DMS 273 (cell line): Measurements from ENCODE around the gene ZNF484.

ENCODE experiments used
- DNase-seq: peaks from one replicate; lab custom pipeline; 2025; ENCODE audit not compliant: unreplicated experiment; lab: John Stamatoyannopoulos, UW

The ZNF484 gene

DNA sequence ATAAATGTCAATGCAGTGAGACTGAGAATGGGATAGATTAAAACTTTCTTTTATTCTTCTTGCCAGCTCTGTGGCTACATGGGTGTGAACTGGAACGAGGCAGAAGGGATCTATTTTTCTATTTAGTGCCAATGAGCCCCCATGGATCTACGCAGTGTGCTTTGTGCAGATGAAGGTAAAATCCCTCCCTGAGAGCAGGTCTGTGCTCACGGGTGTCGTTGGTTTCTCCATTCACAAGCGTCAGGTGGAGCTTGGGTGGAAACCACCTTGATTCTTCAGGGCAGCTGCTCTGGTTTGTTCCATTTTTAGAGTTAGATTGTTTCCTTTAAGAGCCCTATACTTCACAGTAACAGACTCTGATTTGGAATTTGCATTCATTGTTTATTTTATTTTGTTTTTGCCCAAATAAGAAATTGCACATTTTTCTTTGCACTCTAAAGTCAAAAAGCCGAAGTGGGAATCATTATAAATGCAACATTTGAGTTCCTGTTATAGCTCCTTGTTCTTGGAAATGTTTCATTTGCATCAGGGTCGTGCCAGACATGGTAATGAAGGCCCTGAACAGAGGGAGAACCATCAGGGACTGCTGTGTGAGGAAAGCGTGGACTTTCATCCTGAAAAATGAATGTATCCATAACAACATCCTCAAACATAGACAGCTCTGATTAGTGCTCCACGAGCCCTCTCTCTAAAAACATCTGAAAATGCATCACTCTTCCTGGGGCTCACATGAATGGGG, 82.1 kb downstream of the ZNF484 start:
- no peak for DNase-seq
